ENCODE measurements around the gene YARS1.

YARS1 gene

GRCh38 chr1:32825181-32825580, 8.0 kb upstream of the YARS1 start:
- H3K4me1 ChIP-seq (ENCODE audit: low read length), result peaks cover 13% of the 10 kb centered on the region; the same call in 1 of the 2 replicates
- H3K27me3 ChIP-seq (replicated peaks; ENCODE audit: insufficient read depth, low read length), result no peaks in the 10 kb centered on the region
- H2AFZ ChIP-seq (ENCODE audit: low read length), result no peak overlapping the region
- no peak for DNase-seq
- H4K20me1 ChIP-seq (ENCODE audit: insufficient read depth, low read length), result no peaks in the 10 kb centered on the region
- TF ChIP-seq EZH2 (optimal IDR thresholded peaks at IDR 0.05; ENCODE audit: low read depth, low read length) (no peak), EZH2phosphoT487 (IDR thresholded peaks at IDR 0.05; ENCODE audit: low read length) (no peak), CTCF (IDR thresholded peaks at IDR 0.05; ENCODE audit: low read length) (no peak)
- no peaks in the 10 kb centered on the region for H3K9me3 ChIP-seq (replicated peaks; ENCODE audit: insufficient read depth, low read length)
- no peak overlapping the region for H3K27ac ChIP-seq (ENCODE audit: low read length)
- peaks cover 5% of the 10 kb centered on the region; the same call in 1 of the 2 replicates for H3K36me3 ChIP-seq (replicated peaks; ENCODE audit: insufficient read depth, low read length)
- peaks cover 69% of the 10 kb centered on the region for H3K79me2 ChIP-seq (ENCODE audit: low read length)
- H3K9me2 ChIP-seq (replicated peaks; ENCODE audit: insufficient read depth, low read length), result no peaks in the 10 kb centered on the region
- H3K4me2 ChIP-seq (ENCODE audit: low read depth, low read length), result no peak overlapping the region
- 0 out of 2 replicates have a peak, but pooled peaks cover 5% of the 10 kb centered on the region for H3F3A ChIP-seq (ENCODE audit: insufficient read depth, low read length)
- H3K9ac ChIP-seq (ENCODE audit: low read length), result no peak overlapping the region
- H3K4me3 ChIP-seq (ENCODE audit: low read length), result no peak overlapping the region

GRCh38 chr1:32818804-32819541, 1.8 kb upstream of the YARS1 start:
- peaks cover 92% of the 10 kb centered on the region for H3K79me2 ChIP-seq (ENCODE audit: low read length)
- peak overlapping the region; percentile 97 for H3K27ac ChIP-seq (ENCODE audit: low read length)
- H3K27me3 ChIP-seq (replicated peaks; ENCODE audit: insufficient read depth, low read length), result no peaks in the 10 kb centered on the region
- peaks cover 20% of the 10 kb centered on the region for H3F3A ChIP-seq (ENCODE audit: insufficient read depth, low read length)
- H4K20me1 ChIP-seq (ENCODE audit: insufficient read depth, low read length), result peaks cover 3% of the 10 kb centered on the region; the same call in 1 of the 2 replicates
- H3K9ac ChIP-seq (ENCODE audit: low read length), result peak overlapping the region; percentile 94
- H2AFZ ChIP-seq (ENCODE audit: low read length), result no peak overlapping the region
- H3K4me3 ChIP-seq (ENCODE audit: low read length), result peak overlapping the region; percentile 95
- peak overlapping the region; percentile 88 for H3K4me2 ChIP-seq (ENCODE audit: low read depth, low read length)
- H3K9me3 ChIP-seq (replicated peaks; ENCODE audit: insufficient read depth, low read length), result no peaks in the 10 kb centered on the region
- no peak for TF ChIP-seq EZH2 (optimal IDR thresholded peaks at IDR 0.05; ENCODE audit: low read depth, low read length)
- no peak for TF ChIP-seq EZH2phosphoT487 (IDR thresholded peaks at IDR 0.05; ENCODE audit: low read length)
- TF ChIP-seq CTCF (IDR thresholded peaks at IDR 0.05; ENCODE audit: low read length), result no peak
- peaks cover 30% of the 10 kb centered on the region for H3K4me1 ChIP-seq (ENCODE audit: low read length)
- H3K36me3 ChIP-seq (replicated peaks; ENCODE audit: insufficient read depth, low read length), result 0 out of 2 replicates have a peak, but pooled peaks cover 5% of the 10 kb centered on the region
- DNase-seq, result peak; percentile 92
- H3K9me2 ChIP-seq (replicated peaks; ENCODE audit: insufficient read depth, low read length), result no peaks in the 10 kb centered on the region

GRCh38 chr1:32817815-32818786, 943 bp upstream of the YARS1 start:
- Histone ChIP-seq H3K4me3 (ENCODE audit: low read length) (peak overlapping the region; percentile 95), H2AFZ (ENCODE audit: low read length) (peak overlapping the region; percentile 68), H3K27me3 (replicated peaks; ENCODE audit: insufficient read depth, low read length) (no peaks in the 10 kb centered on the region), H3K4me1 (ENCODE audit: low read length) (peaks cover 30% of the 10 kb centered on the region), H3F3A (ENCODE audit: insufficient read depth, low read length) (peaks cover 20% of the 10 kb centered on the region), H3K9ac (ENCODE audit: low read length) (peak overlapping the region; percentile 94), H3K9me2 (replicated peaks; ENCODE audit: insufficient read depth, low read length) (no peaks in the 10 kb centered on the region), H3K79me2 (ENCODE audit: low read length) (peaks cover 93% of the 10 kb centered on the region), H3K4me2 (ENCODE audit: low read depth, low read length) (peak overlapping the region; percentile 88), H3K27ac (ENCODE audit: low read length) (peak overlapping the region; percentile 97), H4K20me1 (ENCODE audit: insufficient read depth, low read length) (peaks cover 6% of the 10 kb centered on the region), H3K9me3 (replicated peaks; ENCODE audit: insufficient read depth, low read length) (no peaks in the 10 kb centered on the region), H3K36me3 (replicated peaks; ENCODE audit: insufficient read depth, low read length) (0 out of 2 replicates have a peak, but pooled peaks cover 5% of the 10 kb centered on the region)
- no peak for TF ChIP-seq EZH2phosphoT487 (IDR thresholded peaks at IDR 0.05; ENCODE audit: low read length)
- TF ChIP-seq CTCF (IDR thresholded peaks at IDR 0.05; ENCODE audit: low read length), result no peak
- TF ChIP-seq EZH2 (optimal IDR thresholded peaks at IDR 0.05; ENCODE audit: low read depth, low read length), result no peak
- peak; percentile 64 for DNase-seq
